ENCODE data around the gene TNFRSF11A. TPM values are rescaled to one million over a fixed set of nuclear protein-coding genes. Genes with fewer than 3 reads are reported as not detected.

Gene TNFRSF11A
- total and polyA plus RNA-seq, 2 donors (not counting 1 experiment from before 2014, with no cell fraction given): 0.01 to 1.7 TPM

- 100% methylated on average over 1 of the region's 2 CpGs for WGBS (ENCODE audit: insufficient coverage)
- H3K4me3 ChIP-seq (ENCODE audit: control extremely low read depth in 1 of 5, extremely low read depth in 1 of 5, insufficient read depth in 1 of 5, low read depth in 2 of 5, low read length in 4 of 5): no peak overlapping the region
- POLR2A ChIA-PET: no interaction called here
Measured at GRCh38 chr18:62345909-62346308, 20.8 kb downstream of the TNFRSF11A start.

More at GRCh38 chr18:62345909-62346308, 20.8 kb downstream of the TNFRSF11A start:
- no peak for ATAC-seq (ENCODE audit: low read depth)
- Mint-ChIP-seq H3K4me1 (no peaks in the 10 kb centered on the region), H3K4me3 (no peak overlapping the region), H3K9me3 (ENCODE audit: insufficient read depth) (no peaks in the 10 kb centered on the region), H3K27ac (no peak overlapping the region), H3K27me3 (peaks cover 18% of the 10 kb centered on the region)
- Histone ChIP-seq H3K4me1 (ENCODE audit: control insufficient read depth in 2 of 2, insufficient read depth in 2 of 2, low read length in 2 of 2) (no peaks in the 10 kb centered on the region), H3K79me2 (ENCODE audit: control insufficient read depth, insufficient read depth, low read length) (no peaks in the 10 kb centered on the region), H4K20me1 (ENCODE audit: control insufficient read depth, insufficient read depth, low read length, poor library complexity, severe bottlenecking) (no peaks in the 10 kb centered on the region), H3K9ac (ENCODE audit: low read length) (no peak overlapping the region), H3K27ac (ENCODE audit: low read length in 2 of 2) (no peak overlapping the region), H3K27me3 (replicated peaks in 1 of 4; ENCODE audit: control extremely low read depth in 1 of 4, control insufficient read depth in 3 of 4, insufficient read depth in 4 of 4, low read length in 3 of 4) (no peaks in the 10 kb centered on the region), H3K4me2 (replicated peaks; ENCODE audit: low read depth, low read length, poor library complexity, severe bottlenecking) (no peak overlapping the region), H3K9me3 (ENCODE audit: control extremely low read depth in 1 of 3, control insufficient read depth in 2 of 3, insufficient read depth in 1 of 3, low read length in 2 of 3) (no peaks in the 10 kb centered on the region), H2AFZ (ENCODE audit: insufficient read depth, low read depth, low read length, poor library complexity, severe bottlenecking) (no peak overlapping the region), H3K36me3 (replicated peaks in 1 of 2; ENCODE audit: control extremely low read depth in 1 of 2, control insufficient read depth in 1 of 2, extremely low read depth in 1 of 2, insufficient read depth in 2 of 2, low read length in 1 of 2) (no peaks in the 10 kb centered on the region)
- DNase-seq: no peak
- intact Hi-C loops (cut with micrococcal nuclease): no loop called here
- CTCF ChIA-PET: no interaction called here
- TF ChIP-seq CTCF (IDR thresholded peaks at IDR 0.05): no peak
- TF ChIP-seq EZH2 (IDR thresholded peaks at IDR 0.05; ENCODE audit: borderline replicate concordance, insufficient read depth, low read depth, low read length, poor library complexity, severe bottlenecking): no peak

Data from B cell (primary cell).